GM18502 (cell line): ENCODE measurements around the gene METAP1.
"Not testable (repeated sequence)": the region's sequence is repeated elsewhere in the genome, so short reads cannot be mapped to it uniquely, and the experiment has no call there.

Experiments used
- ATAC-seq: cut with Tn5 transposase; IDR thresholded peaks from one replicate; pipeline ENCODE4 v1.9.1; 2021; ENCODE audit warnings: mild to moderate bottlenecking; ENCODE audit not compliant: unreplicated experiment, poor library complexity

METAP1 gene

DNA sequence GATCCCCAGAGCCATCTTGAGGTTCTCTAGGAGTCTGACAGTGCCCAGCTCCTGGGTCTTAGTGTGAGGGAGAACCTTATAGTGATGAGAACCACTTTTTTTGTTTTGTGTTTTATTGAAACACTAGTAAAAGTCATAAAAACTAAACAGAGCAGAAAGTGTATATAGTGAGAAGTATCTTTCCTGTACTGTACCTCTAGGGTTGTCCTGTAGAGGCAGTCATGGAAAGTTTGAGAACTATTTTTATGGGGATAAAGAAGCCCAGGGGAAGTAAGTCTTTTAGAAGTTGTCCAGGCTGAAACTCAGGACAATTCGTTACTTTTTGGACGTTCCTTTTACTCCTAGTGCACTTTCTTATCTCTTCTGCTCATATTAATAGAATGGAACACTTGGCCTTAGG is 52.2 kb downstream of the METAP1 start:
- ATAC-seq = no peak

DNA sequence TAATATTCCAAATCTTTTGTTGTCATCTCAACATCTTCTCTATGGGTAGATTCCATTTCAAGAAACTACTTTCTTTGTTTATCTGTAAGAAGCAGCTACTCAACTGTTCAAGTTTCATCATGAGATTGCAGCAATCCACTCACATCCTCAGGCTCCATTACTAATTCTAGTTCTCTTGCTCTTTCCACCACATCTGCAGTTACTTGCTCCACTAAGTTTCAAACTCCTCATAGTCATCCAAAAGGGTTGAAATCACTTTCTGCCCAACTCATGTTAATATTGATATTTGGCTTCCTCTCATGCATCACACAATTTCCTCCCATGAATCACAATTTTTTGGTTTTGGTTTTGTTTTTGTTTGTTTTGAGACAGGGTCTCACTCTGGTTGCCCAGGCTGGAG is 57.4 kb downstream of the METAP1 start:
- no peak for ATAC-seq

DNA sequence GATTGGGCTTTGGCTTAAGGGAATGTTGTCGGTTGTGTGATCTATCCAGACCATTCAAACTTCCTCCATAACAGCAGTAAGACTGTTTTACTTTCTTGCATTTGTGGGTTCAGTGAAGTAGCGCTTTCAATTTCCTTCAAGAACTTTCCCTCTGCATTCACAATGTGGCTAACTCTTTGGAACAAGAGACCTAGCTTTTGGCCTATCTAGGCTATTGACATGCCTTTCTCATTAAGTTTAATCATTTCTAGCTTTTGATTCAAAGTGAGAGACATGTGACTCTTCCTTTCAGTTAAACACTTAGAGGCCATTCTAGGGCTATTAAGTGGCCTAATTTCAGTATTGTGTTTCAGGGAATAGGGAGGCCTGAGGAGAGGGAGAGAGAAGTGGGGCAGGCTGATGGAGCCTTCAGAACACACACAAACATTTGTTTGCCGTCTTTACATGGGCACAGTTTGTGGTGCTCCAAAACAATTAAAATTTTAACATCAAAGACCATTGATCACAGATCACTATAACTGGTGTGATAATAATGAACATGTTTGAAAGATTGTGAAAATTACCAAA is 59.0 kb downstream of the METAP1 start:
- peak; percentile 39 for ATAC-seq

DNA sequence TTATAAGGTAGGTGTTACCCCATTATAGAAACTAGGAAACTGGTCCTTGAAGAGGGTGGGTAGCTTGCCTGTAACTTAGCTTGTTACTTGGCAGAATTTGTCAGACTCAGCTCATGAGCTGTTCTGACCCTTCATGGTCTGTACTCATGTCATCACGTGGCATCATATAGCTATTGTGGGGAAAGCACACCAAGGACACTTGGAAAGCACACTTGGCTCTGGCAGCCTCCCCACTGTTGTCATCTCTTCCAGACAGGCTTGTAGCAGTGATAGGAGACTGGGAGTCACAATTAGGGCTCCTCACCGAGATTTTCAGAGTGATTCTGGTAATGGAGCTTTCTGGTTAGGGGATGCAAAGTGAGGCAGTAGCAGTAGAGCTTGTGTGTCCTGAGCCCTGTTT is 62.7 kb downstream of the METAP1 start:
- no peak for ATAC-seq

DNA sequence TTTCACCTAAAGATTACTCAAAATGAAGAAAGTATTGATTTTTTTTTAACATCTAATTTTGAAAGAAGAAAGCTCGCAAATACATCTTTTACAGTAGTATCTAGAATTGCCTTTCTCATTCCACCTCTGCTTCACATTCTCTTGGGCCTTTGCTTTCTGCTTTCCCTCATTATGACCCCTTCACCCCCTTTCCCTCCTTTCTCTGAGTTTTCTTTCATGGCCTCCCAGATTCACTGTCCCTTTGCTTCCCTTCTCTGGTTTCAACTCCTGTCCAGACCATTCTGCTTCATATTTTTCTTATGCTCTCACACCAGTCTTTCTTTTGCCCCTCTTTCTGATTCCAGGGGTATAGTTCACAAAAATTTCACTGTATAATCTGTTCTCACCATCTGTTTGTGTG is 64.0 kb downstream of the METAP1 start:
- ATAC-seq = no peak

DNA sequence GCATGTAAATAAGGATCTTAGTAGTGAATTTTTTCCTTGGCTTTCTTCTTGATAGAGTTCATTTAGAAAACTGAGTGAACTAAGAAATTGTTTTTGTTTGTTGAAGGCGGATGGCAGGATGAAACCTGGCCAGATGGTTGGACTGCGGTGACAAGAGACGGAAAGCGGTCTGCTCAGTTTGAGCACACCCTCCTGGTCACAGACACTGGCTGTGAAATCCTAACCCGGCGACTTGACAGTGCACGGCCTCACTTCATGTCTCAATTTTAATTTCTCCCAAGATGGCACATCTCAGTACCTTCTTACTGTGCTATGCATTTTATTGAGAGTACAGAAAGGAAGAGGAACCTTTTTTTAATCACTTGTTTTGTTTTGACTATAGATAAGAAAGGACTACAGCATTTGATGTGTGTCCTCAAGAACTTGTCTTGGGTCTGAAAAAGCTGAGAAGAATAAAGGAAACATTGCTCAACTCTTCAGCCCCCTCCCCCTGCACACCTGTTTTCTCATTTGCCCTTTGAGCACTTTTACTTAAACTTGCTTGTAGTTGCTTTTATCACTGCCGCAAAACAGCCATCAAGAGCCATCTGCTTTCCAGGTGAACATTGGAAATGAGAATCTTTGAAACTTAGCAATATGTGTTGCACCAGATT is 65.7 kb downstream of the METAP1 start:
- no peak for ATAC-seq

DNA sequence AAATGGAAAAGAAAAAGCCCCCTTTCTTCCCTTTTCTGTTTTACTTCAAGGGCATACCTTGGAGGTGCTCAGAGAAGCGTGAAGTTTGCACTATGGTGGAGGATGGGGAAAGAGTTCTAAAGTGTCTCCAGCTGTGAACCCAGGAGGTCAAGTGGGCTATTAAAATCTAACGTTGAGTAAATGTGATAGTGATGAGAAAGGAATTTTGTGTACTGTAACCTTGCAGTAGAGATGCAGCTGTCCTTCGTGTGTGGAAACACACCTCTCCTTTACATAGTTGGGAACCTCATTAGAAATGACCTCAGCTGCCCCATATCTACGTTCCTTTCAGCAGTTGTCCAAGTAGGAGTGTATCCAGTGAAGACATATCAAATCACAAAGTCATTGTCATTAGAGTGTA is 66.6 kb downstream of the METAP1 start:
- peak; percentile 70 for ATAC-seq

DNA sequence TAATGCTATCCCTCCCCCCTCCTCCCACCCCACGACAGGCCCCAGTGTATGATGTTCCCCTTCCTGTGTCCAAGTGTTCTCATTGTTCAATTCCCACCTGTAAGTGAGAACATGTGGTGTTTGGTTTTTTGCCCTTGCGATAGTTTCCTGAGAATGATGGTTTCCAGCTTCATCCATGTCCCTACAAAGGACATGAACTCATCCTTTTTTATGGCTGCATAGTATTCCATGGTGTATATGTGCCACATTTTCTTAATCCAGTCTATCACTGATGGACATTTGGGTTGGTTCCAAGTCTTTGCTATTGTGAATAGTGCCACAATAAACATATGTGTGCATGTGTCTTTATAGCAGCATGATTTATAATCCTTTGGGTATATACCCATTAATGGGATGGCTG is 70.0 kb downstream of the METAP1 start:
- ATAC-seq = not testable (repeated sequence)

DNA sequence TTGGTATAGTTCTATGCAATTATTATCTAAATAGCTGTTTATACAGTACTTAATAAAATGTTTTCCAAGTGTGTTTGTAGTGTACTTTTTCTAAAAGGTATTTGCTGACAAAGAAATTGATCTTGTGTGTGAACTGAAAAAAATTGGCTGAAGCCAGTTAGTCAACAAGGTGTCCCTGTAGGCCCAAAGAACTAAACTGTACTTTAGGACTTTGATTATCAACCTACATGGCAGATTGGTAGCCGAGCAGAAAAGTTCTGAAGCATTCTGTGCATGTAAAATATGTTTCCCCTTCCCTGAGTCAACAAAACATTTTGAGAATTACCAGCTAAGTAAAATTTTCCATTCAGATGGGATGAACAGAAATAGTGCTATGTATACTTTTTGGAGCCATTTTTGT is 72.1 kb downstream of the METAP1 start:
- ATAC-seq = no peak

DNA sequence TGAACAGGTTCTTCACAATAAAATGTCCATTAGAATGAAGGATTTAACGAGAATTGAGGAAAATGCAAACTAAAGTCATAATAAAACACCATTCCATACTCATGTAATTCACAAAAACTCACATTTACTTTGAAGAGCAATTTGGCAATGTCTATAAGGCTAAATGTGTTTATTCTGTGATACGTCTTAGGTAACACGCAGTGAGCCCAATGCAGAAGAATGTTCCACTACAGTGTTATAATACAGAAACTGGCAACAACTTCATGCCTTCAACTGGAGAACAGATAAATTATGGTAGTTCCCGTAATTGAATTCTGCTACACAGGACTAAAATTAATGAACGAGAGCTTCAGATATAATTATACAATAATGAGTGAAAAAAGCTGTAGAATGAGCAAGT is 75.6 kb downstream of the METAP1 start:
- ATAC-seq = no peak

DNA sequence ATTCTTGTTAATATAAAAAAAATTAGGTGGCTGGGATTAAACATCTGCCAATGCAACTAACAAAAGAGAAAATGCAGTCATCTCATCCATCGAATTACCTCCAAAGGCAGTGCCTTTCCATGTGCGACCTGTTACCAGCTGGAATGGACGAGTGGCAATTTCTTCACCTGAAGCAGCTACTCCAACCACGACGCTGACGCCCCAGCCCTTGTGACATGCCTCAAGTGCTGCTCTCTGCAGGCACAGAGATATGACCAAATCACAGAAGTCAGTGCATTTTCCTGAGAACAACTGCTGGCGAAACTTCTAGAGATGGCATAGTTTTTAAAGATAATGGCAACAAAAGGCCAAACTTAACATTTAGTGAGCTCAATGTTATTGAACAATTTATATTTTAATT is 79.3 kb downstream of the METAP1 start:
- no peak for ATAC-seq

DNA sequence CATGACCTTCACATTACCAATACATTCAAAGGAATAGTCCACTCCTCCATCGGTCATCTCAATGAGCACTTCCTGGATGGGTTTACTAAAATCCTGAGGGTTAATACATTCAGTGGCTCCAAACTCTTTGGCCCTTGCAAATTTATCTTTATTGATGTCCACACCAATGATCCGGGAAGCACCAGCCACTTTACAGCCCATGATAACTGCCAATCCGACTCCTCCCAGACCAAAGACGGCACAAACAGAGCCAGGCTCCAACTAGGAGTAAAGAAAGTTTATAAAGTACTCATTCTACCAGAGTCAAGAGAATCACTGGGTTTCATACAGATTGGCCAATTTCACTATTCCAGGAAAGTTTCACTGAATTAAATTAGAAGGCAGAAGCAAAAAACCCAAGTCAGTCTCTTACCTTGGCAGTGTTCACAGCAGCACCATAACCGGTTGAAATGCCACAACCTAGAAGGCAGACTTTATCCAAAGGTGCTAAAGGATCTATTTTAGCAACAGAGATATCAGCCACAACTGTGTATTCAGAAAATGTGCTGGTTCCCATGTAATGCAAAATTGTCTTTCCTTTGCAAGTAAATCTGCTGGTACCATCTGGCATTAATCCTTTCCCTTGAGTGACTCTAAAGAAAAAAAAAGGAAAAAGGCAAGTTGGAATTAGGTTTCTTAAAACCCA is 80.9 kb downstream of the METAP1 start:
- no peak for ATAC-seq

DNA sequence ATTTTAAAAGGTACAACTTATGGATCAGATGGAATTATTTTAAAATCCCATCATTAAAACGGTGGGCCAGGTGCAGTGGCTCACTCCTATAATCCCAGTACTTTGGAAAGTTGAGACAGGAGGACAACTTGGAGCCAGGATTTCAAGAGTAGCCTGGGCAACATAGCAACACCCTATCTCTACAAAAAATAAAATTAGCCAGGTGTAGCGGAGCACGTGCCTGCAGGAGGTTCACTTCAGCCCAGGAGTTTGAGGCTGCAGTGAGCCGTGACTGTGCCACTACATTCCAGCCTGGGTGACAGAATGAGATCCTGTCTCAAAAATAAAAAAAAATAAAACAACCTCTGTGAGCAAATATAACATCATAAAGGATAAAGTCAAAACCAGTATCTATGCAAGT is 81.7 kb downstream of the METAP1 start:
- no peak for ATAC-seq

DNA sequence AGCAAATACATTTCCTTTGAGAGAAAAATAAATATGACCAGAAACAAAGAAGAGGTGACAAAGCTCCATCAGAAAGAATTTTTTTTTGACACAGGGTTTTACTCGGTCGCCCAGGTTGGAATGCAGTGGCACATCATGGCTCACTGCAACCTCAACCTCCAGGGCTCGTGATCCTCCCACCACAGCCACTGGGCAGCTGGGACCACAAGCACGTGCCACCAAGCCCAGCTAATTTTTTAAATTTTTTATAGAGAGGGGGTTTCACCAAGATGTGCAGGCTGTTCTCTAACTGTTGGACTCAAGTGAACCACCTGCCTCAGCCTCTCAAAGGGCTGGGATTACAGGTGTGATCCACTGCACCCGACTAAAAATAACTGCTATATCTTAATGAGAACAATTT is 82.8 kb downstream of the METAP1 start:
- no peak for ATAC-seq

DNA sequence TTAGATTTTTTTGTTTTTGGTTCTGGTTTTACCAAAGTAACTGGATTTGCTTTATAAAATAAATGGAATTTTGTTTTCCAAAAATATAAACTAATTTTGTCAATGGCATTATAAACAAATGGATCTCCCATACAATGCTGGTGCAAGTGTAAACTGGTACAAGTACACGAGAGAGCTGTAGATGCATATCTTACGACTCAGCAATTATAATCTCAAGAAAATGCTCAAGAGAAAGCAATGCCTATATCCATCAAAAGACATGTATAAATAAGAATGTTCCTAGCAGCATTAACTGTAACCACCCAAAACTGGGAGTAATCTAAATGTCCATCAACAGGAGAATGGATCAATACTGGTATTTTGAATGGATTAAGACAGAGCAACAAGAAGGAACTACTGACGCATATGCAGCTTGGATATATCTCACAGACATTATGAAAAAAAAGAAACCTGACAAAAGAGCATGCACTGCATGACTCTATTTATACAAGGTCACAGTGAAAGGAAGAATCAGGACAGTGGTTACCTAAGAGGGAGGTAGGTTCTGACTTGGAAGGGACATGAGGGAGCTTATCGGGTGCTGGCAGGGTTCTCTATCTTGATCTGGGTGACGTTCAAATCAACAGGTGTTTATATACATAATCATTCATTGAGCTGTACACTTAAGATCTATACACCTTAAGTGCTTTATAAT is 83.6 kb downstream of the METAP1 start:
- no peak for ATAC-seq

DNA sequence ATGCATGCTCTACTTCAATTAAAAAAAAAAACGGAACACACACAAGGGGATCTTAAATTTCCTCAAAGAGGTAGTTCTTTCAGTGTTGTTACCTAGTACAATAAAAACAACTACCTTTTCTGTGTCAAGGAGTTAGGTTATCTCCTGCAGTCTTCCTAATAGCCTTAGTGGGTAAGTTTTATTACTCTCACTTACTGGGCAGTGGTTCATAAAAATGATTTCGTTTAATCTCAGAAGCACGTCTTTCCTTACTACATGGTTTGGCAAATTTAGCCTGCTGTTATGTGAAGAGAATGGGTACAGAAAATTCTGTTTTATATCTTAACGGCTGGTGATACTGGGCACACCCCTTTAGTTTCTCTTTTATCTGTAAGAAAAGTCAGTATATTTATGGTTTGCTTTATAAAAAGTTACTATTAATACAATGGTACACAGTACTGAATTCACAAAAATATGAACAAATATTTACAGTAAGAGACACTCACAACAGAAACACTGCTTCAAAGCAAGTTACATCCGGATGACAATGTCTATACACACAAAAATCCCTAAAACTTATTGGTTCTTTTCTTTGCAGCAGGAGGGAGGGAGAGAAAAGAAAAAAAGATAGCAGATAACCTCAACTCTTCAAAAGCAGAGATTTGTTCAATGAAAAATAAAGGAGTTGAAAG is 84.2 kb downstream of the METAP1 start:
- ATAC-seq = no peak

DNA sequence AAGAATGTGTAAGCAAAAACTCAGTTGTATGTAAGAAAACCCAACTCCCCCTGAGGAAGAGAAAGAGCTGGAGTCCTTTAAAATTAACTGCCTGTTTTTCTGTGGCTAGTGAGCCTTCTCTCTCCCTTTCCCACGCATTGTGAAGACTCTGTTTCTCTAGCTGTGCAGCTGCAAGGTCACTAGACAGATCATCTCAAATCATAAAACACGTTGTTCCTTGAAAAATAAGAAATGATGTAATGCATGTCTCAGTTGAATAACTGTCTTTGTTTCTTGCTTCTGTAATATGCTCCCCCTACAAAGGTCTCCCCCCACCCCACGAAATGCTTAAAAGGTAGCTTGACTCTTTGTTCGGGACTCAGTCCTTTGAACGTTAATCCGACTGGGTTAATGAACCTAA is 85.3 kb downstream of the METAP1 start:
- not testable (repeated sequence) for ATAC-seq

DNA sequence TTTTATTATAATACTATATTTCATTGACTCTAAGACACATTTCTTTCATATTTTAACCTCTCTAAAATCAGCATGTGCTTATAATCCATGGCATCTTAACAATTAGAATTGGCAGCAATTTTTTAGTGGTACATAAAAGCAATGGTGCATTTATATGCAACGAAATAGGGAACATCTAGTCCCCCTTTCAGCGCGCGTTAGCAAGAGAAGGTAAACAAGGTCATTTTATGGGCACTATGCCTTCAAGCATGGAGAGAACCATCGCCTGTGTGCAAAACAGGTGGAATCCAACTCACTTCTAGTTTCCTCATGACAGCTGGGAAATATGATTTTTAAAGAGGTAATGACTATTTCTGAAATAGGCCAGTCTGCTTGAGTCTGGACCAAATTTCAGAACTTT is 86.7 kb downstream of the METAP1 start:
- no peak for ATAC-seq

DNA sequence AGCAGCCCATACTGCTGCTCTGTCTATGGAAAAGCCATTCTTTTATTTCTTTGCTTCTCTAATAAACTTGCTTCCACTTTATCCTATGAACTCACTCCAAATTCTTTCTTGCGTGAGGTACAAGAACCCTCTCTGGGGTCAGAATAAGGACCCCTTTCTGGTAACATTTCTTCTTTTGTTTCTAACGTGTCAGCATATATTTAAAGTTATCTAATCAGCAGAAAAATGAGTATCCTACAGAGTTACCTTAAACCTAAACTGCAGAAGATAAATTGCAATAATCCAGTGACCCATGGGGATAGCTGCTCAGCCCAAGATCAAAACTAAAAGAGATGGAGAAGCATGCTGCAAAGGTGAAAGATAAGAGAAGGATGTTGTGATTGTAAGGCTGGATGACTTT is 89.1 kb downstream of the METAP1 start:
- ATAC-seq = no peak

DNA sequence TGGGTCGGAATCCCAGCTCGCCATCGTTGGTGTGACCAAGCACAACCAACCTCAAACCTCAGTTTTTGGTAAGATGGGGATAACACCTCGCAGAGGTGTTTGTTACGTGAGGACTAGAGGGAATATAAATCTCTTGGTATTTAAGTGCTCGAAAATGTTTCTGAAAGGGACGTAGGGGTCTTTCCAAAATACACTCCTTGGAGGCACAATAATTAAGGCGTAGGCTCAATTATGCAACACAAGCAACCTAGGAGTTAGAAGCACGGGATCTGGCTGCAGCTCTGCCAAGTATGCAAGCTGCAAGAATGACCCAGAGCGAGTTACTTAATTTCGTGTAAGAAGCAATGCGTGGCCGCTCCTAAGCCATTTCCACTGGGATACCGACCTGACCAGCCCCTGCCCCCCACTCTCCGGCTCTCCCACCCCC is 92.5 kb downstream of the METAP1 start:
- ATAC-seq = peak; percentile 36
